HEK293T (cell line): Measurements from ENCODE around the gene IL20.

Experiments
- CTCF ChIA-PET: fragments of 350-600 bp; formaldehyde crosslinking; extraction: SDS; loops from one replicate; lab custom pipeline; 2021; ENCODE audit warnings: antibody characterized with exemption, inconsistent platforms; lab: Yijun Ruan, JAX
- POLR2A ChIA-PET: fragments of 350-600 bp; formaldehyde crosslinking; extraction: SDS; loops from one replicate; lab custom pipeline; 2020; ENCODE audit warnings: antibody characterized with exemption, inconsistent platforms; lab: Yijun Ruan, JAX
- DNase-seq: peaks from one replicate; pipeline ENCODE4 v3.0.0; 2012; ENCODE audit warnings: mixed read lengths; ENCODE audit errors: extremely low spot score
- ARNT ChIP-seq: fragments of 450-650 bp; IDR thresholded peaks from 2 replicates; pipeline ENCODE4 v1.6.1; 2017; ENCODE audit warnings: mild to moderate bottlenecking
- BHLHE40 ChIP-seq: fragments of 450-650 bp; IDR thresholded peaks from 2 replicates; pipeline ENCODE4 v1.6.1; 2016; ENCODE audit warnings: mild to moderate bottlenecking, moderate library complexity, borderline replicate concordance
- CTBP1 ChIP-seq: fragments of 450-650 bp; IDR thresholded peaks from 2 replicates; pipeline ENCODE4 v1.6.1; 2016; ENCODE audit warnings: borderline replicate concordance
- ELF4 ChIP-seq: fragments of 450-650 bp; IDR thresholded peaks from 2 replicates; pipeline ENCODE4 v1.6.1; 2017; ENCODE audit warnings: antibody characterized with exemption
- FOXA1 ChIP-seq: fragments of 450-650 bp; IDR thresholded peaks from 2 replicates; pipeline ENCODE4 v1.6.1; 2016; ENCODE audit warnings: mild to moderate bottlenecking
- FOXK2 ChIP-seq: fragments of 450-650 bp; IDR thresholded peaks from 2 replicates; pipeline ENCODE4 v1.6.1; 2016; ENCODE audit warnings: mild to moderate bottlenecking
- FOXM1 ChIP-seq: fragments of 450-650 bp; IDR thresholded peaks from 2 replicates; pipeline ENCODE4 v1.6.1; 2017; ENCODE audit warnings: mild to moderate bottlenecking, borderline replicate concordance
- HDGF ChIP-seq: fragments of 450-650 bp; IDR thresholded peaks from 2 replicates; pipeline ENCODE4 v1.6.1; 2017; ENCODE audit warnings: antibody characterized with exemption, borderline replicate concordance
- L3MBTL2 ChIP-seq: fragments of 450-650 bp; conservative IDR thresholded peaks from 2 replicates; pipeline ENCODE4 v1.6.1; 2016; ENCODE audit warnings: mild to moderate bottlenecking
- LEF1 ChIP-seq: fragments of 450-650 bp; IDR thresholded peaks from 2 replicates; pipeline ENCODE4 v1.6.1; 2017; ENCODE audit warnings: mild to moderate bottlenecking, borderline replicate concordance
- NFRKB ChIP-seq: fragments of 450-650 bp; IDR thresholded peaks from 2 replicates; pipeline ENCODE4 v1.6.1; 2016; ENCODE audit warnings: mild to moderate bottlenecking, moderate library complexity
- PKNOX1 ChIP-seq: fragments of 450-650 bp; IDR thresholded peaks from 2 replicates; pipeline ENCODE4 v1.6.1; 2016
- SP1 ChIP-seq: fragments of 450-650 bp; IDR thresholded peaks from 2 replicates; pipeline ENCODE4 v1.6.1; 2017
- SUZ12 ChIP-seq: fragments of 450-650 bp; IDR thresholded peaks from 2 replicates; pipeline ENCODE4 v1.6.1; 2016; ENCODE audit warnings: mild to moderate bottlenecking
- TARDBP ChIP-seq: fragments of 450-650 bp; IDR thresholded peaks from 2 replicates; pipeline ENCODE4 v1.6.1; 2016
- ZNF384 ChIP-seq: fragments of 450-650 bp; IDR thresholded peaks from 2 replicates; pipeline ENCODE4 v1.6.1; 2016

IL20 gene

DNA sequence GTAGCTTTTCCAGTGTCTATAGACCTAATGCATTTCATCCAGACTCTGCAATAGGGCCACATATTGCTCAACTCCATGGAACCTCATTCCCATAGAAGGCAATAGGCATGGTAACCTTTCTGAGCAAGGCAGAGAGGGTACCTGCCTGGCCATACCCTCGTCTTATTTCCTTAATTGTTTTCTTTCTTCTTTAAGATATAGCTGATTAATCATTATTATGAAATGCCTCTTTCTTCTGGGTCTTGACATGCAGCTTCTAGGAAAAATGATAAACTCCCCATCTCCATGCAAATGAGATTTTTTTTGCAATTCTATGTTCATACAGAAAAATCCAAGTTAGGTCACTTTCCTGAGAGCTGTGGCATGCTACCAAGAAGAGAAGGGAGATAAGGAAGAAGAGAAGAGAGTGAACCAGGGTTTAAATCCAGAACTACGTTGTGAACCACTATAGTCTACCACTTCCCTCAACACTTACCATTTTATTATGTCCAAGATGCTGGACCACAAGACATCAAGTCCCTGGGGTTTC lies 33.0 kb upstream of the IL20 start:
- ChIA-PET CTCF (interaction anchor here (1.6 kb wide), 1 partner anchor 32 kb away, joined by 4 read pairs; no protein-coding TSS in a partner anchor), POLR2A (no interaction called here)
- TF ChIP-seq SP1 (no peak), BHLHE40 (no peak), NFRKB (no peak), TARDBP (no peak), FOXK2 (no peak)
- DNase-seq = no peak

- DNase-seq = no peak
- ChIA-PET CTCF (no interaction called here), POLR2A (no interaction called here)
- TF ChIP-seq NFRKB (no peak), LEF1 (no peak), ZNF384 (no peak), BHLHE40 (no peak), FOXM1 (no peak), PKNOX1 (no peak), FOXK2 (no peak)
Observed at GRCh38 chr1:206833106-206833680, 32.2 kb upstream of the IL20 start.

- POLR2A ChIA-PET = no interaction called here
- no peak for TF ChIP-seq CTBP1
- TF ChIP-seq PKNOX1 = no peak
- TF ChIP-seq ARNT = no peak
- no peak for TF ChIP-seq L3MBTL2
- TF ChIP-seq FOXK2 = no peak
- TF ChIP-seq HDGF = no peak
- TF ChIP-seq TARDBP = no peak
- TF ChIP-seq SP1 = no peak
- no peak for TF ChIP-seq FOXM1
- no peak for TF ChIP-seq FOXA1
- no peak for TF ChIP-seq SUZ12
- no peak for TF ChIP-seq LEF1
- TF ChIP-seq ZNF384 = no peak
- TF ChIP-seq ELF4 = no peak
- no peak for TF ChIP-seq NFRKB
- TF ChIP-seq BHLHE40 = no peak
- no peak for DNase-seq
- CTCF ChIA-PET = interaction anchor here (0.7 kb wide), 1 partner anchor 12 kb away, joined by 3 read pairs; no protein-coding TSS in a partner anchor
Observed at GRCh38 chr1:206833801-206834200, 31.6 kb upstream of the IL20 start.

DNA sequence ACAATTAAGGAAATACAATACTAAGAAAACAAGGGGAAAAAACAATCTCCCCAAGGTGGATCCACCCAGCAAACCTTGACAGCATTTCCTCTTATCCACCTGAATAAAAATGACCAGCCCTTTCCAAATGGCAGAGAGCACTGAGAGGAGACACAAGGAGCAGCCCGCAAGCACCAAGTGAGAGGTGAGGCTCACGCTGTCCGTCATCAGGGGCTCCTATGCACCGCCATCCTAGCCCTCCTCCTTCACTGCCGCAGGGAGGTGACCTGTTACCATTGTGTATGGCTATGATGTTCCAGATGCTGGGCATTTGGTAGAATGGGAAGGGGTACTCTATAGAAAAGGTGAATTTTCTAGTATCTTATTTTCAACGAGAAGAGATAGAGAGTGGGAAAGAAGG lies 31.2 kb upstream of the IL20 start:
- no peak for DNase-seq
- POLR2A ChIA-PET = no interaction called here
- CTCF ChIA-PET = interaction anchor here (0.7 kb wide), 1 partner anchor 12 kb away, joined by 3 read pairs; no protein-coding TSS in a partner anchor
- no peak for TF ChIP-seq SP1
- TF ChIP-seq NFRKB = no peak

GRCh38 chr1:206834711-206835110 lies 30.7 kb upstream of the IL20 start:
- DNase-seq = no peak
- TF ChIP-seq ZNF384 (no peak), FOXK2 (no peak), SP1 (no peak), SUZ12 (no peak), BHLHE40 (no peak), CTBP1 (no peak), NFRKB (no peak), ARNT (no peak), HDGF (no peak), FOXA1 (no peak), ELF4 (no peak), FOXM1 (no peak)
- ChIA-PET CTCF (no interaction called here), POLR2A (no interaction called here)

DNA sequence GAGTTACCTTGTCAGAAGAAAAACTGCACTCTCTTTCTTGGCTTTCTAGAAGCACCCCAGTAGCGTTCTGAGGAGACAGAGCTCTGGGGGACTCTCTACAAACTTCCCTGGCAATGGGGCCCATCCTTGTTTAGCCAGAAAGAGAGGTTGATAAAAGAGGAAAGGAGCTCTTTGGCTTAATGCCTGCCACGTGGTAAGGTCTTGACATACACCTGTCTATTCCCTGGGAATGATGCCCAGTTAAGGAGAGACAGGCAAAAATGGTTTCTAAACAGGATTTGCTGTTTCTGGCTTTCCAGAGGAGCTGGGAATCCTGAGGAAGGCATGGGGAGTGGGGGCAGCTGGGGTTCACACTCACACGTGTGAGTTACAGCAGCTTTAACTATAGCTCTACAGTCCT lies 30.2 kb upstream of the IL20 start:
- POLR2A ChIA-PET = no interaction called here

More for the DNA sequence above, 30.2 kb upstream of the IL20 start:
- CTCF ChIA-PET = no interaction called here
- no peak for DNase-seq
- TF ChIP-seq BHLHE40 (no peak), FOXM1 (no peak), SUZ12 (no peak), PKNOX1 (no peak), TARDBP (no peak), HDGF (no peak), FOXK2 (no peak), LEF1 (no peak)
